Peyer's patch (tissue), 4 donors: ENCODE data around the gene COIL. TPM values are rescaled to one million over a fixed set of nuclear protein-coding genes. Genes with fewer than 3 reads are reported as not detected.

Experiments used
- DNase-seq, 3 donors: peaks; one replicate each; pipeline ENCODE4 v3.0.0-alpha.2; 2017 to 2019
- H3K27ac ChIP-seq, 4 donors: fragments of 200-600 bp; sonication (generic); one replicate each; pipeline ENCODE4 v1.5.1; 2016 to 2019
- H3K27me3 ChIP-seq, 2 donors: fragments of 200-600 bp; sonication (generic); one replicate each; pipeline ENCODE4 v1.5.1; 2019
- H3K36me3 ChIP-seq, 3 donors: fragments of 200-600 bp; sonication (generic); one replicate each; pipeline ENCODE4 v1.5.1; 2016 to 2019
- H3K4me1 ChIP-seq, 4 donors: fragments of 200-600 bp; sonication (generic); one replicate each; pipeline ENCODE4 v1.5.1; 2016 to 2019
- H3K4me3 ChIP-seq, 4 donors: fragments of 200-600 bp; sonication (generic); 1 replicate in 3 of 4; 2 replicates in 1 of 4; pipeline ENCODE4 v1.5.1; 2016 to 2019; ENCODE audit warnings: mild to moderate bottlenecking in 1 of 4
- H3K9me3 ChIP-seq, 4 donors: fragments of 200-600 bp; sonication (generic); one replicate each; pipeline ENCODE4 v1.5.1; 2016 to 2019; ENCODE audit warnings: mild to moderate bottlenecking in 1 of 4
- CTCF ChIP-seq, 6 experiments: fragments of 450-650 bp in 4 of 6; fragments of 200-600 bp in 2 of 6; sonication (generic) in 1 of 6; IDR thresholded peaks; one replicate each; pipeline ENCODE4 v1.5.1; 2017 to 2019; ENCODE audit warnings: antibody characterized with exemption in 6 of 6, mild to moderate bottlenecking in 3 of 6, moderate library complexity in 1 of 6
- POLR2A ChIP-seq, 2 donors: fragments of 450-650 bp; IDR thresholded peaks; one replicate each; pipeline ENCODE4 v1.5.1; 2017; ENCODE audit warnings: antibody characterized with exemption in 2 of 2, mild to moderate bottlenecking in 2 of 2, moderate library complexity in 2 of 2
- total RNA-seq, 4 donors: library from RNA; depleted of rRNA; stranded (reverse); fragments of >200 nt; gene quantifications; one replicate each; pipeline ENCODE4 v1.1.0, GENCODE V29; 2016

COIL gene
- total RNA-seq, 4 donors from 2014 or later: 8.6 to 20.6 (median 12.5) TPM

DNA sequence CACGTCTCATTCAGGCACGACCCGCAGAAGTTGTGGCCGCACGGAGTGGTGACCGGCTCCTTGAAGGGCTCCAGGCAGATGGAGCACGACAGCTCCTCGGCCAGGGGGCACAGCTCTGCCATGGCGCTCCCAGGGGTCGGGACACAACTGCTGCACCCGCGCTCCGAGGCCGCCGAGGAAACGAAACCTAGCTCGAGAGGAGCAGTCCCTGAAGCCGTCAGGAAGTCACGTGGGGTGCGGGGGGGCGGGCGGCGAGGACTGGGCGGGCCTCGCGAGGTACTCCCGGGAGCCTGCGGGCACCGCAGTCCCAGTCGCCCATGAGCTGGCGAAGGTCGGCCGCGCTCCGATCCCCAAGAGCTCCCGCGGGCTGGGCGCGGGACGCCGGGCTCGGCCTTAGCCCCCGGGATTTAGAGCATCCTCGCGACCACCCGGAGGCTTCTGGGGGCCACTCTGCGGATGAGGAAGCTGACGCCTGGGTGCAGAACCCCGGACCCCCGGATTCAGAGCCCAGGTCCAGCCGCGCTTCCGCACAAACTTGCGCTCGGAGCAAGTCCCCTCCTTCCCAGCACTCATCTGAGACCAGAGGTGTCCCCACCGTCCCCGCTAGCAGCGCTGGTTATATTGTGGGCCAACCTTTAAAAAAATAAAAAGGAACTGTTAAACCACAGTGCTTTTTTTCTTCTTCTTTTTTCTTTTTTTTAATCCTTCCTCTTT is 46.8 kb downstream of the COIL start, which contains the start of gene TRIM25:
Gene TRIM25, minus strand, starts transcription at position 183 of the 714 bp plus-strand sequence. Its CDS starts 61 bp downstream, at position 122.
- no peaks in the 10 kb centered on the region for H3K36me3 ChIP-seq
- peak; percentile 98 for DNase-seq
- H3K27me3 ChIP-seq: no peaks in the 10 kb centered on the region
- no peaks in the 10 kb centered on the region for H3K9me3 ChIP-seq
- H3K4me1 ChIP-seq: peaks cover 0 to 44% (median 18%) of the 10 kb centered on the region in 4 donors
- no peak for TF ChIP-seq CTCF (IDR thresholded peaks at IDR 0.05)
- peak; percentile 98 to 99 for TF ChIP-seq POLR2A (IDR thresholded peaks at IDR 0.05)
- peak within 1 kb of the TSS; percentile 82 to 96 (median 92) for H3K27ac ChIP-seq
- H3K4me3 ChIP-seq: peak within 1 kb of the TSS; percentile 63 to 84 (median 76)

- TF ChIP-seq POLR2A (IDR thresholded peaks at IDR 0.05) (no peak), CTCF (IDR thresholded peaks at IDR 0.05) (no peak)
- peak in 1 of 3 donors; percentile 55 for DNase-seq
- peaks cover 0 to 50% (median 22%) of the 10 kb centered on the region in 4 donors for H3K4me1 ChIP-seq
Observed at GRCh38 chr17:56913353-56913866, 47.4 kb downstream of the COIL start.

DNA sequence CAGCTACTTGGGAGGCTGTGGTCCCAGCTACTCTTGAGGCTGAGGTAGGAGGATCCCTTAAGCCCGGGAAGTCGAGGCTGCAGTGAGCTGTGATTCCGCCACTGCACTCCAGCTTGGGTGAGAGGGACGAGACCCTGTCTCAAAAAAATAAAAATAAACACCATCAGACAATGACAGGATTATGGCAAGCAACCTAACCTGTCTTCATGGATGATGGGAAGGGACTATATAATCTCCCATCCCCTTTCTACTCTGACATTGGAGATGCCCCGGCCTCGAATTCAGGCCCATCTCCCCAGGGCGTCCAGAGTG is 47.9 kb downstream of the COIL start:
- TF ChIP-seq CTCF (IDR thresholded peaks at IDR 0.05) (no peak), POLR2A (IDR thresholded peaks at IDR 0.05) (no peak)
- H3K36me3 ChIP-seq: no peaks in the 10 kb centered on the region
- peak overlapping the region; percentile 82 to 96 (median 92) for H3K27ac ChIP-seq
- no peaks in the 10 kb centered on the region for H3K27me3 ChIP-seq
- no peaks in the 10 kb centered on the region for H3K9me3 ChIP-seq
- DNase-seq: no peak
- peaks cover 0 to 53% (median 23%) of the 10 kb centered on the region in 4 donors for H3K4me1 ChIP-seq
- peak overlapping the region; percentile 63 to 84 (median 76) for H3K4me3 ChIP-seq

More at GRCh38 chr17:56913353-56913866, 47.4 kb downstream of the COIL start:
- Histone ChIP-seq H3K27ac (peak overlapping the region; percentile 82 to 96 (median 92)), H3K36me3 (no peaks in the 10 kb centered on the region), H3K9me3 (no peaks in the 10 kb centered on the region), H3K27me3 (no peaks in the 10 kb centered on the region), H3K4me3 (peak overlapping the region; percentile 63 to 84 (median 76))

- Histone ChIP-seq H3K9me3 (no peaks in the 10 kb centered on the region), H3K4me1 (peaks cover 0 to 53% (median 23%) of the 10 kb centered on the region in 4 donors), H3K4me3 (peak overlapping the region; percentile 63 to 84 (median 76)), H3K27ac (peak overlapping the region; percentile 82 to 96 (median 92)), H3K27me3 (no peaks in the 10 kb centered on the region), H3K36me3 (peaks cover 0 to 6% (median 0%) of the 10 kb centered on the region in 3 donors)
- DNase-seq: peak in 1 of 3 donors; percentile 68
- no peak for TF ChIP-seq CTCF (IDR thresholded peaks at IDR 0.05)
- peak in 1 of 2 donors; percentile 29 for TF ChIP-seq POLR2A (IDR thresholded peaks at IDR 0.05)
Observed at GRCh38 chr17:56912105-56912999, 48.5 kb downstream of the COIL start.

- Histone ChIP-seq H3K9me3 (no peaks in the 10 kb centered on the region), H3K4me1 (peaks cover 0 to 47% (median 23%) of the 10 kb centered on the region in 4 donors), H3K36me3 (peaks cover 0 to 23% (median 0%) of the 10 kb centered on the region in 3 donors), H3K27ac (peak overlapping the region; percentile 30 to 59 (median 44)), H3K4me3 (peak overlapping the region in 2 of 4 donors; percentile 2 to 20), H3K27me3 (no peaks in the 10 kb centered on the region)
- DNase-seq: no peak
- TF ChIP-seq CTCF (IDR thresholded peaks at IDR 0.05) (no peak), POLR2A (IDR thresholded peaks at IDR 0.05) (no peak)
Observed at GRCh38 chr17:56910509-56911235, 50.2 kb downstream of the COIL start.
